GM21717 (cell line): ENCODE measurements around the gene NTN1.
"Not testable (repeated sequence)": the region's sequence is repeated elsewhere in the genome, so short reads cannot be mapped to it uniquely, and the experiment has no call there.

Source experiments
- ATAC-seq: cut with Tn5 transposase; IDR thresholded peaks from one replicate; pipeline ENCODE4 v1.9.1; 2021; ENCODE audit warnings: mild to moderate bottlenecking, moderate library complexity; ENCODE audit not compliant: unreplicated experiment

The NTN1 gene

DNA sequence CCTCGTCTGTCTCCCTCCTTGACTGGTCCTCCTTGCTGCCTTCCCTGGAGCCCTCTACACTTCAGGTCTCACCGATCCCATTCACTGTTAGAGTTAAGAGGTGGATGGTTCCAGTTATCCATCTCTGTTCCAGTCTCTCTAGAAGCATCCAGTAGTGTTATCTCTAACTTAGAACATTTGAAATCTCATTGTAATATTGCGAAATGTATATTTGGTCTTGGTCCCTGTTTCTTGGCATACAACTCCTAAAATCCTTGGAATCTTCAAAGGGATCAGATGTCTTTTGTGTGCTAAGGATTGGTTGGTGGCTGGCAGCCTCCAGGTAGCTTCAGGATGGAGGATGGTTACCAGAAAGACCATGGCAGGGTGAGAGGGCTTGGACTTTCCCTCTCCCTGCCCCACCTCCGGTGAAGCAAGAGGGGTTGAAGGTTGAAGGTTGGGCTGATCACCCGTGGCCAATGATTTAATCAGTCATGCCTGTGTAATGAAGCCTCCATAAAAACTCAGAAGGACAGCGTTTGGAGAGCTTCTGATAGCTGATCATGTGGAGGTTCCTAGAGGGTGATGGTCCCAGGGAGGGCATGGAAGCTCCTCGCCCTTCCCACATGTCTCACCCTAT, 59.1 kb downstream of the NTN1 start:
- ATAC-seq: no peak

DNA sequence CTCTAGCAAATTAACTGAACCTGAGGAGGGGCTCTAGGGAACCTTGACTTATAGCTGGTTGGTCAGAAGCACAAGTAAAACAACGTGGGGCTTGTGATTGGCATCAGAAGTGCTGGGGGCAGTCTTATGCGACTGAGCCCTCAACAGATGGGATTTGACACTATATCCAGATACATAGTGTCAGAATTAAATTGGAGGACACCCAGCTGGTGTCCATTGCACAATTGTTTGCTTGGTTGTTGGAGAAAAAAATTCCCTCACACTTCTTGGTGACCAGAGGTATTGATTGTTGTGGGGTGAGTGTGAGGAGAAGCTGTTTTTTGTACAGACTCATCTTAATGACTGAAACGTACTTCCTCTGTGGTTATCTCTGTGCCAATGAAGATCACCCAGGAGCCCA, 59.7 kb downstream of the NTN1 start:
- ATAC-seq: no peak

GRCh38 chr17:9086577-9086976, 65.3 kb downstream of the NTN1 start:
- no peak for ATAC-seq

- ATAC-seq: no peak
These were observed 66.6 kb downstream of the NTN1 start for GRCh38 chr17:9087921-9088320.

- no peak for ATAC-seq
These were observed 69.4 kb downstream of the NTN1 start for GRCh38 chr17:9090641-9091096.

- no peak for ATAC-seq
These were observed 72.9 kb downstream of the NTN1 start for GRCh38 chr17:9094193-9094592.

DNA sequence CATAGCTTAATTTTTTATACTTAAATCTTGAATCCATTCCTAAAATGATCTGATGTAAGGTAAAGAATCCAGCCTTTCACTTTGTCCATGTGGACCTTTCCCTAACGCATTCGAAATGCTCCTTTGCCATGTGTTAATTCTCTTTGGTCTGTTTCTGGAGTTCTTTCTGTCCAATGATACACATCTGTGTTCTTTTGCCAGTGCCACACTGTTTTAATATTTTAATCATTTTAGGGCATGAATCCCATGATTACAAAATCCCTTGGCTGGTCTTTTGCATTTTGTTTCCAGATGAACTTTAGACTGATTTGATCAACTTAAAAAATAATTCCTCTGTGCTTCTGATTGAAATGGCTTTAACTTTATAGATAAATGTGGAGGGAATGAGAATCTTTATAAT, 74.1 kb downstream of the NTN1 start:
- no peak for ATAC-seq

DNA sequence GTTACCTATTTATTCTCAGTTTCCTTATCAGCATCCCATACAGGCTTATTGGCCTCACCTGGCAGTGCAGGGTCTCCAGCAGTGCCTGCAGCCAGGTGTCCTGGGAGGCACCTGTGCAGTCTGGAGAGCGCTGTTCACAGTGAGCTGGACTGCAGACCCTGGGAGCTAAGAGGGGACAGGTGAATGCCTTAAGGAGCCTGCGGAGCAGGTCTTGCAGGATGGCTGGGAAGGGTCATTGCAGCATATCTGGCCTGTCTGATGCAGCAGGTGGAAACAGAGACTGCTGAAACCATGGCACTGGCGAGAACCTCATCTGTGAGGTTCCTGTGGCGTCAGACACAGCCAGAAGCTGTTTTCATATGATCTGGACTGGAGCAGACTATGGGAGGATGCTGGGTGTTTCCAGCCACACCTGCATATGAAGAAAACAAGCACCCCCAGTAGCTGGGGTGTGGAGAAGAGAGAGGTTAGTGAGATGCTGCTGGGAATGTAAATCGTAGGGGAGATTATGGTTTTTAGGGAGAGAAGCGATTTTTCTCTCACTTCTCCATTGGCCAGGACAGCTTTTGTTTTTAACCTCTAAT, 77.0 kb downstream of the NTN1 start:
- no peak for ATAC-seq

GRCh38 chr17:9101356-9101755, 80.0 kb downstream of the NTN1 start:
- ATAC-seq: no peak

GRCh38 chr17:9103193-9103592, 81.9 kb downstream of the NTN1 start:
- not testable (repeated sequence) for ATAC-seq

- ATAC-seq: no peak
These were observed 83.2 kb downstream of the NTN1 start for GRCh38 chr17:9104370-9105041.

DNA sequence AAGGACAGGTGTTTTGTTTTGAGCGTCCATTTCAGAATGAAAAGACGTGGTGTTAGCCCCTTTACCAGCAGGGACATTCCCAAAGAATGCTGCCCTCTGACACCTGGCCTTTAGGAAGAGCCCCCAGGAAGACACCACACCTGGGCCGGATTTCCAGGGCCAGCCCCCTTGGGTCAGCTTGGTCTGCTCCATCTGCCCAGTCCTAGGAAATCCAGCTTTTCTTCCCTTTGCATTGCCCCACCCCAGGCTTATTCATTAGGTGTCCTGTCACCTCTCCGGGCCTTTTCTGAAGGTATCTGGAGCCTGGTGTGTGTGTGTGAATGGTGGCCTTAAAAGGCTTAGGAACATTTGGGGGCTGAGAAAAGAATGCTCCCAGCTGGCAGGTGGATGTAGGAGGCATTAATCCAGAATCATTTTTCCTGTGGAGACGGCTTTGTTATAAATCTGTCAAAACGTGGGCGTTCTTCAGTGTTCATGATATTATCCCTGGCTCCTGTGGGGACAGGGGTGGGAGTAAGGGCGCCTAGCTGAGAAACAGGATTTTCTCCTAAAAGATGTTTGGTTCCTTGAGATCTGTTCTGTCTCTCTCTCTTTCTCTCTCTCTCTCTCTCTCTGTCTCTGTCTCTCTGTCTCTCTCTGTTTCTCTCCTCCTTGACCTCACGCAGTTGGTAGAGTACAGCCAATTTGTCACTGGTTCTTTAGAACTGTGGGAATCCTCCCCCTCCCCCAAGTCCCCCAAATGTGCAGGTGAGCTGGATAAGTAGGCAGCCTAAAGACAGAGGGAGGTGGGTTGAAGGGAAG, 84.0 kb downstream of the NTN1 start:
- no peak for ATAC-seq

DNA sequence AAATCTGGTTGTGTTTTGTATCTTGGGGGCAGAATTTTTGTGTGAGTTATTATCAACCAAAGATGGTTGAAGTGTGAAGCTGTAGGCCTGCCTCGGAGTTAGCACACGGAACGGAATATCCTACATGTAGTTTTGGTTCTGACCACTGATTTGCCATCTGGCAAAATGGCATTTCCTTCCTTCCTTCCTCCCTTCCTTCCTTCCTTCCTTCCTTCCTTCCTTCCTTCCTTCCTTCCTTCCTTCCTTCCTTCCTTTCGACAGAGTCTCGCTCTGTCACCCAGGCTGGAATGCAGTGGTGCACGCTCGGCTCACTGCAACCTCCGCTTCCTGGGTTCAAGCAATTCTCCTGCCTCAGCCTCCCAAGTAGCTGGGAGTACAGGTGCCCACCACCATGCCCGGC, 85.0 kb downstream of the NTN1 start:
- not testable (repeated sequence) for ATAC-seq

DNA sequence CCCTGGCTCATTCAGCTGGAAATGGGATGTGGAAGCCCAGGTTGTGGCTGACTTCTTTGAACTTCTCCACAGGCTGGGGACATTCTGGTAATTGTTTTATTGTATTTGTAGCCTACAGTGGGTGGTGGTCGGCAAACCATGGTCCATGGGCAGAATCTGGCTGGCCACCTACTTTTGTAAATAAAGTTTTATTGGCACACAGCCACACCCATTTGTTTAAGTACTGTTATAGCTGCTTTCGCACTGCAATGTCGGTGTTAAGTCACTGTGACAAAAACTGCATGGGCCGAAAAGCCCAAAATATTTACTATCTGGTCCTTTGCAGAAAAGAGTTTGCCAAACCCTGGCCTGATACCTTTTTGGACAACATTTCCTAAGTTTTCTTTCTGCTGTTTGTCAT, 86.2 kb downstream of the NTN1 start:
- ATAC-seq: no peak

DNA sequence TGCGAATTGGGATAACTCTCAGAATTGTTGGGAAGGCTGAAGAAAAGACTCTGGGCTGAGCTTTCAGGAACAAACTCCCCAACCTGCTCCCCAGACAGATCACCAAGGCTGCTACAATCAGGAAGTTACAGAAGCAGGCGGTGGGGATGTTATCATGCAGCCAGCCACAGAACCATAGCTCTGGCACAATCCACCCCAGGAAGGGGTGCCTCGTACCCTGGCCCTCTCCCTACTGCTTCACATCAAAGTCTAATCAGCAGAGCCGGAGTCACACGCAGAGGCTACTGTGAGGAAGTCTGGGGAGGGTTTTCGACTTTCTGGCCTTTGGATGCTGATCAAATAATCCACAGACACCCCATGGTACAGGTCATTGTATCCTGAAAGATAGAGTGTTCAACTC, 86.8 kb downstream of the NTN1 start:
- ATAC-seq: no peak

DNA sequence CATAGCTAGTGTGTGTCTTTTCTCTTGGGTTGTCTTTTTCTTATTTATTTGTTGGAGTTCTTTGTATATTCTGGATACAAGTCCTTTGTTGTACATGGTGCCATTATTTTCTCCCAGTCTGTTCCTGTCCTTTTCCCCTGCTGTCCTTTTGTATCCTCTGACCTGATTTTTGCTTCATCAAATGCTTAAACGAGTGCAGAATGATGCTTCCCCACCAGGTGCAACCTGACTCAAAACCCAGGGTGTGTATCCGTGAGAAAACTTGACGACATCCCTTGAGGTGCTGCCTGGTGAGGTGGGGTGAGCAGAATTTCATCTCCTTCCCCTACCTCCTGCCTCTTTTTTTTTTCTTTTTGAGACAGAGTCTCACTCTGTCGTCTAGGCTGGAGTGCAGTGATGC, 88.6 kb downstream of the NTN1 start:
- no peak for ATAC-seq

- no peak for ATAC-seq
These were observed 89.2 kb downstream of the NTN1 start for GRCh38 chr17:9110501-9110900.

DNA sequence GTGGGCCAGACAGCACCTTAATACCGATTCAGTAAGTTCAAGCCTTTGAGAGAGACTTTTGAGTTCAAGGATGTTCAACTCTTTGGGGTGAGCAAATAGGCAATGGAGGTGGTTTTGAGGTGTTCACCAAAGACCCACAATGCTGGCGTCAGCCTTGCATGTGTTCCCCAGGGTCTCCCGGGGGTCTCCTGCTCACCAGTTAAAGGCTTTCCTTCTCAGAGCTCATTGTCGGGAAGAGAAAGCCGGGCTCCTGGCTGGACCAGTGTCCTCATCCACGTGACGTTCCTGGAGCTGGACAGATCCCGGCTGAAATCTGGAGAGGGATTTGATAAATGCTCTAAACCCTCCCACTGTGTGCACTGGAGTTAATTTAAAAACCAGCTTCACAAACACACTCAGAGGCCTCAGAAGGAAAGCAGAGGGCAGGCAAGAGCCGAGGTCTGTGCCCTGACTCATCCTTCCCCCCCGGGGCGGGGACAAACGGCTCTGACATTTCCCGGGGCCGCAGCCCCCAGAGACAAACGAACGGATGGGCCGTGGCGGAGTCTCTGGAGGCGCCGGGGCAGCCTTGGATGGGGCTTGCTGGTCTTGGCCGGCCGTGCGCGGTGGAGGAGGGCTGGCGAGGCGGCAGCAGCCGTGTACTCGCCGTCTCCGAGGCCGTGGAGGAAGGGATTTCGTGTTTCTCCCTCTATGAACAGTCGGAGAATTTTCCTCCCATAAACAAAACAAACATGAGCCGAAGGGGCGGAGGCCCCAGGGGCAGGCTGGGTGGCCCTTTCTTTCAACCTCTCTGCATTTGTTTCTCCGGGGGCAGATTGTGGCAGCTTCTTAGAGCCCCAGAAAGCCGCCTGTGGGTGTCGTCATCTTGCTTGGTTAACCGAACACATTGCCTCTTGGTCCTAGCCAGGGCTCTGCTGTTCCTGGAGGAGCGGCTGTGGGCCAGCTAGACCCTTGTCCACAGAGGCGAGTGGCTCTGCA, 94.2 kb downstream of the NTN1 start:
- no peak for ATAC-seq

DNA sequence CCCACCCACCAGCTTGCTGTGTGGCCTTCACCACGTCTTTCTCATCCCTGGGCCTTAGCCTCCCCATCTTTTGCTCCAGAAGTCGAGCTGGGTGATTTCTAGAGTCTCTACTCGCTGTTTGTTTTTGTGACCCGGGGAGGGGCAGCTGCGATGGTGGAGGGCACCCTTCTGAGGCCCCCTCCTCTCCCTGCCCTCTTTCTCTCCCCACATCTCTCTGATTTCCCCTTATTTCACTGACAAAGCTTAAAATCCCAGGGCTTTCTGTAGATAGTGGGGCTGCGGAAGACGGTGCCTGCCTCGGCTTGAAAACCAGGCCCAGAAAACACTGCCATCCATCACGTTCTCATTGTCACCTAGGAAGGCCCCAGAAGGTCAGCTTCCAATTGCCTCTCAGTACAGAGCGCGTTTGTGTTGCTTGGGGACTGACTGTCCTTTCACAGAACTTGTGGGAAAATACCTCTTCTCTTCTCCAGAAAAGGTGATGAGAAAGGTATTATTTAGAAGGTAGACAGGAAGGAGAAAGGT, 95.1 kb downstream of the NTN1 start:
- ATAC-seq: no peak

DNA sequence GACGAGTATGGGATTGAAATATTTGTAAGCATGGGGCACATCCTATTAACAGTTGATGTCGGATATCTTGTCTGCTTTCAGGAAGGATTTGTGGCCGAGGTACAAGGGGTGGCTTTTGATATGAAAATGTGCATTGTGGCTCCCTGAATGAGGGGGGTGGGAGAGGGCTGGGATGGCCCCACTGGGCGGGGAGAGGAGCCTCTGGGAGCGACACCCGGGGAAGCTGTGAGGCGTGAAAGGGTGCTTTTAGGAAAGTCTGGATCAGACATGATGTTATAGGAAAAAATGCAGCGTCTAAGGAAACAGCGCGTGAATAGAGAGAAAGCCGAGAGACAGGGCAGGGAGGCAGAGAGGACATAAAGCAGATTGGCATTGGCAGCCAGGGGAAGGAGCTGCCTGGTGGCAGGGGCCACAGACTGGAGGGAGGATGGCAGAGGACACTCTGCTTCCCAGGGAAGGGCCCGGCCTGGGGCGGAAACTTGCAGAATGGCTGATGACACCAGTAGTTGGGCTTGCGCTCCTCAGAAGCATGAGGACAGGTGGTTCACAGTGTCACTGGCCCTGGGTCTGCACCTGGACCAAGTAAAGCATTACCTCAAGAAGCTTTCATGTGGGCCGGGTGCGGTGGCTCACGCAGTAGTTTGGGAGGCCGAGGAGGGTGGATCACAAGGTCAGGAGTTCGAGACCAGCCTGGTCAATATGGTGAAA, 95.7 kb downstream of the NTN1 start:
- ATAC-seq: no peak
